Keratinocyte (primary cell): Measurements from ENCODE around the gene NAP1L4. TPM values are rescaled to one million over a fixed set of nuclear protein-coding genes. Genes with fewer than 3 reads are reported as not detected.

Source experiments
- DNase-seq: peaks from one replicate; pipeline ENCODE4 v3.0.0-alpha.2; 2011; ENCODE audit warnings: low read depth, missing footprints, low spot score
- FAIRE-seq: peaks from 2 replicates; lab custom pipeline; 2011; peaks lifted over from hg19 to GRCh38; lab: Jason Lieb, UNC
- H2AFZ ChIP-seq: 2 replicates; pipeline ENCODE4 v1.6.0; 2012; ENCODE audit warnings: low read length, control low read depth, inconsistent platforms; ENCODE audit not compliant: control insufficient read depth
- H3K27ac ChIP-seq: 2 replicates; pipeline ENCODE4 v1.5.1; 2011; ENCODE audit warnings: low read length; ENCODE audit not compliant: control insufficient read depth, insufficient read depth
- H3K27me3 ChIP-seq: 3 replicates; pipeline ENCODE4 v1.6.0; 2011; ENCODE audit warnings: low read length; ENCODE audit not compliant: control insufficient read depth, insufficient read depth; ENCODE audit errors: extremely low read depth
- H3K36me3 ChIP-seq, 2 experiments: 2 replicates in 1 of 2; 3 replicates in 1 of 2; pipeline ENCODE4 v1.5.1; 2011; ENCODE audit warnings: low read length in 2 of 2, mild to moderate bottlenecking in 1 of 2; ENCODE audit not compliant: control insufficient read depth in 2 of 2, insufficient read depth in 2 of 2; ENCODE audit errors: extremely low read depth in 1 of 2
- H3K4me1 ChIP-seq: 3 replicates; pipeline ENCODE4 v1.5.1; 2011; ENCODE audit warnings: low read length; ENCODE audit not compliant: control insufficient read depth, insufficient read depth; ENCODE audit errors: extremely low read depth
- H3K4me2 ChIP-seq: 3 replicates; pipeline ENCODE4 v1.6.0; 2011; ENCODE audit warnings: low read depth, low read length; ENCODE audit not compliant: control insufficient read depth, insufficient read depth; ENCODE audit errors: extremely low read depth
- H3K4me3 ChIP-seq, 3 experiments: fragments of 200-600 bp in 1 of 3; sonication (generic) in 1 of 3; 2 replicates in 2 of 3; 3 replicates in 1 of 3; pipeline ENCODE4 v1.5.1; 2011 to 2016; ENCODE audit warnings: low read length in 3 of 3, mild to moderate bottlenecking in 3 of 3, control low read depth in 2 of 3, inconsistent platforms in 1 of 3, low read depth in 1 of 3, mixed read lengths in 1 of 3, mixed run types in 1 of 3, moderate library complexity in 1 of 3; ENCODE audit not compliant: control insufficient read depth in 2 of 3, insufficient read depth in 2 of 3; ENCODE audit errors: extremely low read depth in 1 of 3
- H3K79me2 ChIP-seq: 2 replicates; pipeline ENCODE4 v1.6.0; 2012; ENCODE audit warnings: low read length; ENCODE audit not compliant: control insufficient read depth, insufficient read depth
- H3K9ac ChIP-seq: 3 replicates; pipeline ENCODE4 v1.6.0; 2011; ENCODE audit warnings: low read length; ENCODE audit not compliant: control insufficient read depth, insufficient read depth; ENCODE audit errors: extremely low read depth
- H3K9me1 ChIP-seq: 3 replicates; pipeline ENCODE4 v1.6.0; 2011; ENCODE audit warnings: low read length; ENCODE audit not compliant: control insufficient read depth, insufficient read depth; ENCODE audit errors: extremely low read depth
- H3K9me3 ChIP-seq: 2 replicates; pipeline ENCODE4 v1.5.1; 2012; ENCODE audit warnings: low read depth, low read length; ENCODE audit not compliant: control insufficient read depth
- H4K20me1 ChIP-seq: 3 replicates; pipeline ENCODE4 v1.6.0; 2011; ENCODE audit warnings: low read length; ENCODE audit not compliant: control insufficient read depth, insufficient read depth; ENCODE audit errors: extremely low read depth
- CTCF ChIP-seq, 3 experiments: IDR thresholded peaks in 1 of 3; conservative IDR thresholded peaks in 1 of 3; optimal IDR thresholded peaks in 1 of 3; 2 replicates in 2 of 3; 3 replicates in 1 of 3; pipeline versions ENCODE3 to v1.5.1; 2011; ENCODE audit warnings: low read length in 3 of 3, mild to moderate bottlenecking in 3 of 3, moderate library complexity in 2 of 3, control low read depth in 1 of 3, inconsistent platforms in 1 of 3; ENCODE audit not compliant: insufficient read depth in 2 of 3; ENCODE audit errors: extremely low read depth in 1 of 3
- EZH2 ChIP-seq: IDR thresholded peaks from one replicate; pipeline ENCODE4 v1.6.1; 2012; ENCODE audit warnings: inconsistent platforms, mild to moderate bottlenecking, low read length, moderate library complexity
- dilution Hi-C: fragments of 300-500 bp; cut with MboI; formaldehyde crosslinking; loops from one replicate; pipeline ENCODE4 v1.7.0; 2020; ENCODE audit warnings: low sequenced_read_pairs; ENCODE audit not compliant: extremely low pct_ligation_motif_present
- polyA plus RNA-seq, 5 experiments: library from polyadenylated mRNA; depleted of rRNA in 3 of 5; stranded (reverse) in 3 of 5; stranded (forward) in 1 of 5; unstranded in 1 of 5; fragments of >200 nt; gene quantifications; 1 replicate in 1 of 5; 2 replicates in 3 of 5; 3 replicates in 1 of 5; pipeline versions ENCODE4 v1.2.1 to v1.2.3, GENCODE V29; 2011 to 2012; ENCODE audit warnings: missing spikeins in 2 of 5, low read depth in 1 of 5, low replicate concordance in 1 of 5

Gene NAP1L4
- polyA plus RNA-seq, 1 donor (not counting 4 experiments of a cell fraction or from before 2014, with no cell fraction given): 136 TPM

- TF ChIP-seq EZH2 (no peak), CTCF (optimal IDR thresholded peaks at IDR 0.05 in 1 of 3, IDR thresholded peaks at IDR 0.05 in 1 of 3, conservative IDR thresholded peaks at IDR 0.05 in 1 of 3; ENCODE audit: extremely low read depth in 1 of 3, insufficient read depth in 2 of 3, low read length in 3 of 3) (no peak)
- no peaks in the 10 kb centered on the region for H3K9me3 ChIP-seq
- no peak overlapping the region for H3K27ac ChIP-seq
- no peaks in the 10 kb centered on the region for H3K9me1 ChIP-seq
- FAIRE-seq (no peak), DNase-seq (no peak)
- H3K4me3 ChIP-seq: no peak overlapping the region
- no peaks in the 10 kb centered on the region for H4K20me1 ChIP-seq
- dilution Hi-C loops: no loop called here
- no peaks in the 10 kb centered on the region for H3K36me3 ChIP-seq
- H3K27me3 ChIP-seq: no peaks in the 10 kb centered on the region
- no peak overlapping the region for H3K4me2 ChIP-seq
- H3K4me1 ChIP-seq: peaks cover 29% of the 10 kb centered on the region
- H3K79me2 ChIP-seq: no peaks in the 10 kb centered on the region
- H2AFZ ChIP-seq: no peak overlapping the region
- no peak overlapping the region for H3K9ac ChIP-seq
Measured at GRCh38 chr11:2910401-2910955, 81.7 kb downstream of the NAP1L4 start.

- no peak for FAIRE-seq
Measured at GRCh38 chr11:2909133-2909902, 82.8 kb downstream of the NAP1L4 start.

More at GRCh38 chr11:2909133-2909902, 82.8 kb downstream of the NAP1L4 start:
- no peaks in the 10 kb centered on the region for H3K36me3 ChIP-seq
- no peaks in the 10 kb centered on the region for H3K9me1 ChIP-seq
- H3K4me2 ChIP-seq: no peak overlapping the region
- no peaks in the 10 kb centered on the region for H3K27me3 ChIP-seq
- no peak overlapping the region for H3K4me3 ChIP-seq
- H3K79me2 ChIP-seq: no peaks in the 10 kb centered on the region
- DNase-seq: no peak
- dilution Hi-C loops: no loop called here
- H3K9ac ChIP-seq: no peak overlapping the region
- no peaks in the 10 kb centered on the region for H3K9me3 ChIP-seq
- no peaks in the 10 kb centered on the region for H4K20me1 ChIP-seq
- no peak overlapping the region for H2AFZ ChIP-seq
- TF ChIP-seq CTCF (optimal IDR thresholded peaks at IDR 0.05 in 1 of 3, IDR thresholded peaks at IDR 0.05 in 1 of 3, conservative IDR thresholded peaks at IDR 0.05 in 1 of 3; ENCODE audit: extremely low read depth in 1 of 3, insufficient read depth in 2 of 3, low read length in 3 of 3) (no peak), EZH2 (no peak)
- peaks cover 33% of the 10 kb centered on the region for H3K4me1 ChIP-seq
- no peak overlapping the region for H3K27ac ChIP-seq
